AG09319 (cell line): ENCODE measurements around the gene SGCA.

ENCODE experiments used
- DNase-seq: peaks from one replicate; pipeline ENCODE4 v3.0.0-alpha.2; 2010; ENCODE audit warnings: low read depth; ENCODE audit errors: extremely low read depth
- TF ChIP-seq, protein P1 (sequence below): IDR thresholded peaks from 2 replicates; pipeline ENCODE4 v1.5.1; 2011; ENCODE audit warnings: low read depth, mild to moderate bottlenecking, inconsistent platforms, low read length, moderate library complexity

Gene SGCA

DNA sequence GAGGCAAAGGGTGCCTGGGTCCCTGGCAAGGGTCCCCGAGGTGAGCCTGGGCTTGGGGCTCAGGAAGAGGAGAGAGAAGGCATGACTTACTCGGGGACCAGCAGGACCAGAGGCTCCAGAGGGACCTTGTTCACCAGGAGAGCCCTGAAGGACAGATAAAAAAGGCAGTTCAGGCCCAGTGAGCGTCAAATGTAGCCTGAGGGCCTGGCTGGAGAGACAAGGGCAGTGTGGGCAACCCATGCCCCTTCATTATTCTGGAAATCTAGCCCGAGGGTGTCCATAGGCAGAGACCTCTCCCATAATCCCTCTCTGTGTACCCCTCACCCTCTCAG, 21.6 kb downstream of the SGCA start:
- peak; percentile 65 for DNase-seq
- TF ChIP-seq, protein P1, sequence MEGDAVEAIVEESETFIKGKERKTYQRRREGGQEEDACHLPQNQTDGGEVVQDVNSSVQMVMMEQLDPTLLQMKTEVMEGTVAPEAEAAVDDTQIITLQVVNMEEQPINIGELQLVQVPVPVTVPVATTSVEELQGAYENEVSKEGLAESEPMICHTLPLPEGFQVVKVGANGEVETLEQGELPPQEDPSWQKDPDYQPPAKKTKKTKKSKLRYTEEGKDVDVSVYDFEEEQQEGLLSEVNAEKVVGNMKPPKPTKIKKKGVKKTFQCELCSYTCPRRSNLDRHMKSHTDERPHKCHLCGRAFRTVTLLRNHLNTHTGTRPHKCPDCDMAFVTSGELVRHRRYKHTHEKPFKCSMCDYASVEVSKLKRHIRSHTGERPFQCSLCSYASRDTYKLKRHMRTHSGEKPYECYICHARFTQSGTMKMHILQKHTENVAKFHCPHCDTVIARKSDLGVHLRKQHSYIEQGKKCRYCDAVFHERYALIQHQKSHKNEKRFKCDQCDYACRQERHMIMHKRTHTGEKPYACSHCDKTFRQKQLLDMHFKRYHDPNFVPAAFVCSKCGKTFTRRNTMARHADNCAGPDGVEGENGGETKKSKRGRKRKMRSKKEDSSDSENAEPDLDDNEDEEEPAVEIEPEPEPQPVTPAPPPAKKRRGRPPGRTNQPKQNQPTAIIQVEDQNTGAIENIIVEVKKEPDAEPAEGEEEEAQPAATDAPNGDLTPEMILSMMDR, result no peak

DNA sequence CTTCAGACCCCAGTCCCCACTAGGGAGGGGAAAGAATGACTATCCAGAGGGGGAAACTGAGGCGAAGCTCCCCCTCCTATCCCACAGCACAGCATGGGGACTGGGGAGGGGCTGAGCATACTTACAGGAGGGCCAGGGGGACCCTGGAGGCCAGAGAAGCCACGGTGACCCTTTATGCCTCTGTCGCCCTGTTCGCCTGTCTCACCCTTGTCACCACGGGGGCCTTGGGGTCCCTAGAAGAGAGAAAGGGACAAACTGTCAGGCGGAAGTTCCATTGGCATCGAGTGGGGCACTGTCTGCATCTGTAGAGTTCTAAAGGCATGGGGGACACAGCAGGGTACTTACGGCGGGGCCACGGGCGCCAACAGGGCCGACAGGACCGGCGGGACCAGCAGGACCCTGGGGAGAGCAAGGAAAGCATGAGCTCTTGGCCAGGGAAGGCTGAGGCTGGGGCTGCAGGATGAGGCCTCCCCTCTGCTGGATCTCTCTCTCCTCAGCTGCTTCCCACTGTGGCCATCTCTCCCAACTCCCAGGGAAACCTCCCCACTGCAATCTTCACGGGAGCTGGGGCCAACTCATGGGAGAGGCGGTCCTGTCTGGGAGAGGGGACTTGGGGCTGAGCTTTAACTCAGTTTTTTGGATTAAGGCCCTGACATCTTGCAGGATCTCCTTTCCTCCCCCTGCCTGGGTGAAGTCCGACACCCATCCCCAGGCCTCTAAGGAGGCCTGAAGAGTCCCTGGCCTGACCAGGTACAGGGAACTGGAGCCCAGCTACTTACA, 22.1 kb downstream of the SGCA start:
- TF ChIP-seq, protein P1, result no peak
- no peak for DNase-seq

DNA sequence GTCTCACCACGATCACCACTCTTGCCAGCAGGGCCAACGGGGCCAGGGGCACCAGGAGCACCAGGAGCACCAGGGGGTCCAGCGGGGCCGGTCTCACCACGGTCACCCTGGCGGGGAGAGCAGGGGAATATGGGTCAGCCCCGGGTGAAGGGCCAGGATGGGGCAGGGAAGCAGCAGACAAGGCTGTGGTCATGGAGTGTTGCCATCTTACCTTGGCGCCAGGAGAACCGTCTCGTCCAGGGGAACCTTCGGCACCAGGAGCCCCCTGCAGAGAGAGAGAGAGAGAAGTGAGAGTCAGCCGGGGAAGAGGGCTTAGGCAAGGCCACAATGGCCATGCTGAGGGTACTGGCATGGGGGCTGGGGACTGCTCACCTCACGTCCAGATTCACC, 22.7 kb downstream of the SGCA start:
- TF ChIP-seq, protein P1, result no peak
- DNase-seq, result no peak

DNA sequence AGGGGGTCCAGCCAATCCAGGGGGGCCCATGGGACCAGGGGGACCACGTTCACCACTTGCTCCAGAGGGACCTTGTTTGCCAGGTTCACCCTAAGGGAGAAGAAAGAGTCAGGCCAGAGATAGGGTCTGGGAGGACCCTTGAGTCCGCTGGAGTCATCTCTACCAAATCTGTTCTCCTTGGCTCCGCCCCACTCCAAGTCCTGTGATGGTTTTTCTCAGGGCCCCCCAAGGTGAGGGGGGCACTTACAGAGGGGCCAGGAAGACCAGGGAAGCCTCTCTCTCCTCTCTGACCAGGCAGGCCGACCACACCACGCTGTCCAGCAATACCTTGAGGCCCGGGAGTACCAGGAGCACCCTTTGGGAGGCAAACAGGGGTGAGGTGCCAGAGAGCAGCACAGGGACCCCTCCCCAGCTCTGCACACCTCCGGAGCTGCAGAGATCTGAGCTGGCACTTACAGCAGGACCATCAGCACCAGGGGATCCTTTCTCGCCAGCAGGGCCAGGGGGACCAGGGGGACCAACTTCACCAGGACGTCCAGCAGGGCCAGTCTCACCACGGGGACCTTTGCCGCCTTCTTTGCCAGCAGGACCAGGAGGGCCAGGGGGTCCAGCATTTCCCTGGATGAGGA, 23.2 kb downstream of the SGCA start:
- TF ChIP-seq, protein P1, result no peak
- DNase-seq, result no peak

DNA sequence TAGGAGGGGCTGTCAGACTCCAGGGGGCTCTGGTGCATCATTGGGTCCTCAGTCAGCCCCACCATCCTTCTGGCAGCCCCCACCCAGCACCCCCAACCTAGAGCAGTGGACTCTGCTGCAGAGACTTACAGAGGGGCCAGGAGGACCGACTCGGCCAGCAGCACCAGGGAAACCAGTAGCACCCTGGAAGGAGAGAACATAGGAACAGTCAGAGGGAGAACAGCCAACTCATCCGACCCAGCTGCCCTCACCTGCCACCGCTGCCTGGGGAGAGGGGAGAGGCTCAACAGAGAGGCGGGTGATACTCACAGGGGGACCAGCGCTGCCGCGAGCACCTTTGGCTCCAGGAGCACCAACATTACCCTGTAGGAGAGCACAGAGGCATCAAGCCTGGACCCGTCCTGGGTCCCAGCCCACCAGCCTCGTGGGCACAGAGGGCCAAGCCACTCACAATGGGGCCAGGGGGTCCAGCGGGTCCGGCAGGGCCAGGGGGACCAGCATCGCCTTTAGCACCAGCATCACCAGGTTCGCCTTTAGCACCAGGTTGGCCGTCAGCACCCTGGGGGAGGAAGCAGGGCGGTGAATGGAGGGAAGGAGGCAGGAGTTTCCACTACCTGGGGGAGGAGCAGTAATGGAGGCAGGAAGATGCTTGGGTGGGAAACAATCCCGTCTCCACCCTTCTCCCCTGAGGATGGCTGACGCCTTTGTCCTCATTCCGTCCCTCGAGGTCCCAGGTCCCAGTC, 23.9 kb downstream of the SGCA start:
- TF ChIP-seq, protein P1, result no peak
- DNase-seq, result no peak

DNA sequence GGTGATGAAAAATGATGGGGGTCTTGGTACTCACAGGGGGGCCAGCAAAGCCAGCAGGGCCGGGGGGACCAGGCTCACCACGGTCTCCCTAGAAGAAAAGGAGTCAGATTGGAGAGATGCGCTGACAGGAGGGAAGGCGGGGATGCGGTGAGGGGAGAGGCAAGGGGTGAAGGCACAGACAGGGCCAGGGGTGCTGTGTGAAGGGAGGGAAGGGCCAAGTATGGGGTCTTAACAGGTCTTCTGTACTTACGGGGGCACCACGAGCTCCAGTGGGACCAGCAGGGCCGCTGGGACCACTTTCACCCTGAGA, 24.4 kb downstream of the SGCA start:
- DNase-seq, result no peak
- TF ChIP-seq, protein P1, result no peak

DNA sequence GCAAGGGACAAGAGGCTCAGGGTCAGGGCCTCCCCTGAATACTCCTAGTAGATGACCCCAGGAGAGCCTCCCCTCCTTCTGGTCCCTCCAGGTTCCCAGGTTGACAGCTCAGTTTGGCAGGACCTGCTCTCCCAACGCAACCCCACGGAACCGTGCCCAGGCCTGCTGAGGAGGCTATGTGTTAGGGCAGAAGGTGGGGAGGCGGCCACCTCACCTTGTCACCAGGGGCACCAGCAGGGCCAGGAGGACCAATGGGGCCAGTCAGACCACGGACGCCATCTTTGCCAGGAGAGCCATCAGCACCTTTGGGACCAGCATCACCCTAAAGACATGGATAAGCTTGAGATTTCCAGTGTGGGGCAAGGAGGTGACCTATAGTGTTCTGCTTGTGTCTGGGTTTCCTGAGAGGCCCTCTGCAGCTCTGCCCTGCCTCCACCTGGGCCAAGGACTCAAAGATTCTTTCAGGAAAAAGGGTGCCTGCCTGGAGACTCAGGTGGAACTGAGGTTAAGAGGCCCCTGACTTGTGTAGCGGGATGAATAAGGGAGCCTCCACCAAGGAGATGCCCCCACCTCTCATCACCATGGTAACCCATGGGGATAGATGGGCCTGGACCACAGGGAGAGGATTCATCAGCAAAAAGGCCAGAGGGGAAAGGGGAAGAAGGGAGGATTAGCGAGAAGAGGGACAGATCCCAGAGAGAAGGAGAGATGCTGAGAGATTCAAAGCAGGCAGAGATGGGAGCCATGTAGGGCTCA, 25.0 kb downstream of the SGCA start:
- TF ChIP-seq, protein P1, result no peak
- no peak for DNase-seq
